CMK (cell line): ENCODE measurements around the gene SNX27.
"Not testable (repeated sequence)": the region's sequence is repeated elsewhere in the genome, so short reads cannot be mapped to it uniquely, and the experiment has no call there.

Source experiments
- DNase-seq: peaks from one replicate; pipeline ENCODE4 v3.0.0-alpha.2; 2010; ENCODE audit warnings: low read depth

SNX27 gene

DNA sequence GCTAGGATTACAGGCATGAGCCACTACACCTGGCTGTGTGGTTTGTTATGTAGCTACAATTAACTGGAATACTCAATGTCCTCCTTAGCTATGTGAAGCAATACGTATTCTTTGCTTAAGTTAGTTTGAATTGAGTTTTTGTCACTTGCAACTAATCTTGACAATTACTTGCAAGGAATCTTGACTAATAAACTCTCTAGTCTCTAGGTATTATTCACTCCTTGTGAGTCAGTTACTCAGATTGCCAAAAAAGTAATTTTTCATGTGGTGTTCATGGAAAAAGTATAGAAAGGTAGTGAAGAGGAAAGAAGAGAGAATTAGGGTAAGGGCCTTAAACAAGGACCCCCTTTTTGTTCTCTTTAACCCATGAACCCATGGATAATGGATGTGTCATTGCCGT lies 7.6 kb upstream of the SNX27 start:
- DNase-seq = no peak

DNA sequence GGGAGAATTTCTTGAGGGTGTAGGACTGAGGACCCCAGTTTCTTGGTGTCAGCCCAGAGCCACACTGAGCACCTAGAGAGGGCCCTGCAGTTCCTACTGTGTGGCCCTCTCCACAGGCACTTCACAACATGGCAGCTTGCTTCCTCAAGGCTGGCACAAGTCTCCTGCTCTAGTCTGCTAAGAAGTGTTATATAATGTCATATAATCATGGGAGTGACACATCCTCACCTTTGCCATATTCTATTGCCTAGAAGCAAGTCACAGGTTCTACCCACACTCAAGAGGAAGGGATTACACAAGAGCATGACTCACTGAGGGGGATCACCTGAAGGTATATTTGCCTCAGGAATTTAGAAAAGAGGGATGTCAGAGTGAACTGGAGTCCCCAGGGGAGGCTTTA lies 5.5 kb upstream of the SNX27 start:
- no peak for DNase-seq

DNA sequence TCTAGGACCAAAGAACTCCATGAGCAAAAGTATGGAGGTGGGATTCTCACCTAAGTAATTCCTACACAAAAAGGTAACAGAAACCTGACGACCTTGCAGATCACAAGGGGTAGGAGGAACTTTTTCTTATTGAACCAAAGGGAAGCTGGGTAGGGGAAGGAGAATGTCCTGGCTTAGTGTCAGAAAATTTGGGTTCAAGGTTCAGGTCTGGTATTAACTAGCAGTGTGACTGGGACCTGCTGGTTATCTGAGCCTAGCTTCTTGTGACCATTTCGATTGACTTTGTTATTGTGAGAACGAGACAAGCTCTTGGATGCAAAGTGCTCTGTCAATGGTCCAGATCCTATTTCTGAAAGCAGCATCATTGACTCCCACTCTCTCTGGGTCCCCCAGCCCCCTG lies 5.0 kb upstream of the SNX27 start:
- no peak for DNase-seq

DNA sequence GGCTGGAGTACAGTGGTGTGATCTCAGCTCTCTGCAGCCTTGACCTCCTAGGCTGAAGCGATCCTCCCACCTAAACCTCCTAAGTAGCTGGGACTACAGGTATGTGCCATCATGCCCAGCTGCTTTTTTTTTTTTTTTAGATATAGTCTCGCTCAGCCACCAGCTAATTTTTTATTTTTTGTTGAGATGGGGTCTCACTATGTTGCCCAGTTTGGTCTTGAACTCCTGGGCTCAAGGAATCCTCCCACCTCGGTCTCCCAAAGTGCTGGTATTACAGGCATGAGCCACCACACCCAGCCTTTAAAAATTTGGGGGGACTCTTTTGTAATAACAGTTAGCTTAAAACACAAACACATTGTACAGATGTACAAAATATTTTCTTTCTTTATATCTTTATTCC lies 1.7 kb upstream of the SNX27 start:
- no peak for DNase-seq

DNA sequence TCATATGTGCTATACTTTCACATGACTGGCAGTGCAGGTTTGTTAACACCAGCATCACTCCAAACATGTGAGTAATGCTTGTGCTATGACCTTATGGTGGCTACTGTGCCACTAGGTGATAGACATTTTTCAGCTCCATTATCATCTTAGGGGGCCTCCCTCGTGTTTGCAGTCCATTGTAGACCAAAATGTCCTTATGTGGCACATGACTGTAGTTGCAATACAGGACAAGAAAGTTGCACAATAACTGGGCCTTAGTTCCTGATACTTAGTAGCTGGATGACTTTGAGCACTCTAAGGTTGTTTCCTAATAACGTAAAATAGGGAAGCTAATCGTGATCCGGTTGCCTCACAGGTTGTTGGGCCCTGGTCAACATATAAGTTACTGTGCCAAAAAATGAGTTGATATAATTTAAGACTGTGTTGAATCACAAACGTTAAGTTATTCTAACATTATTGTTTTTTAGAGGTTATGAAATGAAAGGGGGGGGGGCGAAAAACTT lies 511 bp upstream of the SNX27 start:
- no peak for DNase-seq

DNA sequence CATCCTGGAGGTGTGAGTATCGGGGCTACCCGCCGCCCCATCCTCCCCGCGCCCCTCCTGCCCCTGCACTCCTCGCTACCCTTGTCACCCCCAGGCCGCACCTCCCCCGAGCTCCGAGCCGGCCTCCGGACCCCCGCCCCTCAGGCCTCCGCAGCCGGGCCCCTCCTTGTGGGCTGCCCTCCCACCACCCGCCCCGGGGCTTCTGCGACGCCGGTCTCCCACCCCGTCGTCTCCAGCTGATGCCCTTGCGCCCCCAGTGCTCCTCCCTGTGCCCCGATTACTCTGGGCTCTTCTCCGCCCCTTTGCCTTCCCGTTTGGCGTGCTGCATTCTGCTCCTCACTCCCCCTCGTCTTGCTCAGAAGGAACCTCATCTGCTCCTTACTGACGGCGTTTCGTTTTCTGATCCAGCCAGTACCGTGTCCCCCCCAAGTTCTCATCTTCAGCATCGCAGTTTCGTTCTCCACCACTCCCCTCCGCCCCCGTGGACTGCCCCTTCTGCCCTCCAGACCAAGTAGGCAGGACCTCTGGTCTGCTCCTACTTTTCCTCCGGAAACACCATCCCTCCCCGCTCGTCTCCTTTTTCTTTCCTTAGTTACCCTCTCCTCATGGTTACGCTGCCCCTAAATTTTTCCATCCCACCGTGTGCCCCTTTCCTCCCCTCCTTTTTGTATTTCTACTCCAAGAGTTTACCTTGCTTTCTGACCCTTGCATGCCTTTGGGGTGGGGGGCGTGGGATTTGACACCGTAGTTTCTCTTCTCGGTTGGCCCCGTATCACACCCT lies 841 bp downstream of the SNX27 start:
- DNase-seq = no peak

DNA sequence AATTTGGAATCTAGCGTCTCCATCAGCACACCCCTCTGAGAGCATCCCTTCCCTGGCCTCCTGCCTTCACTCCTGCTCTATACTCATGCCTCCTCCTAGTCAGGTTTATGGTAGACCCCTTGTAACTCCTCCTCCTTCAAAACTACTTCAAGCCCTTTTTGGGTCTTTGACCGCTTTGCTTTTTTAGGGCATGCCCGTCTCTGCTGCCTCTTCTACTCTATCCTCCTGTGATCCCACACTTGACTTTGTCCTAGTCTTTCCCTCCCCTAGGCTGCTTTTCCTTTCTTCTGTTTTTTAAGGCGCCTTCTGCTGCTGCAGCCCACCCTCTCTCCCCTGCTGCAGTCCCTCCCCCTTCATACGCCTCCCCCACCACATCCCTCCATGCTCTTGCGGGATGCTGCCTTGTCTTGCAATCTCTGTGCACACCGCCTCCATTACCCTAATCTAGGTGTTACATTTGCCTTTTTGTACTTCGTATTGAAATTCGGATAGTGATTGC lies 1.5 kb downstream of the SNX27 start:
- DNase-seq = no peak

DNA sequence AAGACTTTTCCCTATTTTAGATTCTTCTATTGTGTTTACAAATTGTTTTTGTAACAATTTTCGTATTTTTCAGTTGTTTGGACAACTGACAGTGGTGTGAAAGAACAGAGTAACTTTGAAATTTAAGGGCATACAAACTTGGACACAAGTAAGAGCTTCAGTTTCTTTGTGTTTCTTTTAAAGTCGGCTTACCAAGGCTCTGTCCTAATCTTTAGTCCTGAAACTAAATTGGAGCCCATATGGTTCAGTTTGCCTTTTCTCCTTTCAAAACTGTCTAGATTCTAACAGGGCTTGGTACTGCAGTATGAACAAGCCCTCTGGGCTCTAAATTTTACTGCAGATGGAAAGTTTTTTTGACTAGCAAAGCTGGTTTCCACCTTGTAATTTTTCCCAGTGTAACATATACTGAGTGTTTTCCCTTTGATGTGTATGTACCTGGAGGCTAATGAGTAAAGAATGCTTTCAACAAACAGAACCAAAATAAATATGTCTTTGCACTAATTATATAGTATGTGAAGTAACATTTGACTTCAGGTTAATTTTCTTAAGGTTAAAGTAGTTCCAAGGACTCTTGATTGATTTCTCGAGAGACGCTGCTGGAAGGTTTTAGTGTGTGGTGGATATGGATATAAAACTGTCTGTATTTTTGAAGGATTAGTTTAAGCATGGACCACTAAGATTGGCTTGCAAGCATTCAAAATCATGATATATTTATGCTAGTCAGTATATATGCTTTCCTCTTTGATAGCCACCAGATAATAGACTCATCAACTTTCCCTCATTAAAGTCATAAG lies 4.1 kb downstream of the SNX27 start:
- DNase-seq = no peak

DNA sequence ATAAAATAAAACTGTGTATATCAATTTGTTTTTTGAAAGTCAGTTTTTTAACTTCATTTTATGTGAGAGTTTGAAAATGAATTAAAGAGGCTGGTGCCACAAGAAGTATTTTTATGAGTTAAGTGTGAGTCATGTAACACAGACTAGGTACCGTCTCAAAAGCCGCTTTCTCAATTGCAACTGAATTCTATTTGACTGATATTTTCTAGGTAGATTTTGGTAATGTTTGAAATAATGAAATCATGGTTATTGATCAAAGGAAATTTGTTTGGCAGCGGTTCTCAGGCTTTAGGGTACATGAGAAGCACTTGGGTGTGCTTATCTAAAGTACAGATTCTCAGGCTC lies 4.6 kb downstream of the SNX27 start:
- no peak for DNase-seq

DNA sequence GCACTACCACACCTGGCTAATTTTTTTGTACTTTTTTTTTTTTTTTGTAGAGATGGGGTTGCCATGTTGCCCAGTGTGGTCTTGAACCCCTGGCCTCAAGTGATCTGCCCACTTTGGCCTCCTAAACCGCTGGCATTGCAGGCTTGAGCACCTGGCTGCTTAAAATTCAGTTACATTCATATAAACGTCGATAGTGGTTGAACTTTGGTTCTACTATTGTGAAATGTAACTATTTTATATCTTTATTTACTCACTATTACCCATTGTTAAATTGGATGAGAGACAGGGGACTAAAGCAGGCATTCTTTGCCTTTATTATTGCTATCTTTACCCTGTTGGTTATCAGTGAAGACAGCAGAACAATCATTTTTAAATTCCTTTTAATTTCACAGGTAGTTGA lies 6.2 kb downstream of the SNX27 start:
- DNase-seq = no peak

DNA sequence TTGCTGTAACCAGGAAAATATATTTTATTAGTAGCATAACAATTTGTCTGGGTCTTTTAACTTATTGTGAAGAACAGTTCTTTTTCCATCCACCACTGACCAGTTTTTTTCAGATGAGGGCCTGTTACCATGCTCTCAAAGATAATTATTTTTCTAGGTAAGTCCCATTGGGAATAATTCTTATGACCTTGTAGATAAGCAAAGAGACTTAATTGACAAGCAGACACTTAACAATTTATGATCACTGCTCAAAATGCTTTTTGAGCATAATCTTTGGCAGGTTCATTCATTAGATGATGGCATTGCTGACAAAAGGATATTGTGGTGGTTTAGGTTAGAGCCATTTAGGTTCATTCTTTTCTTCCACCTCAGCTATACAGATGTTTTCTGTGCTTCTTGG lies 6.6 kb downstream of the SNX27 start:
- DNase-seq = no peak

DNA sequence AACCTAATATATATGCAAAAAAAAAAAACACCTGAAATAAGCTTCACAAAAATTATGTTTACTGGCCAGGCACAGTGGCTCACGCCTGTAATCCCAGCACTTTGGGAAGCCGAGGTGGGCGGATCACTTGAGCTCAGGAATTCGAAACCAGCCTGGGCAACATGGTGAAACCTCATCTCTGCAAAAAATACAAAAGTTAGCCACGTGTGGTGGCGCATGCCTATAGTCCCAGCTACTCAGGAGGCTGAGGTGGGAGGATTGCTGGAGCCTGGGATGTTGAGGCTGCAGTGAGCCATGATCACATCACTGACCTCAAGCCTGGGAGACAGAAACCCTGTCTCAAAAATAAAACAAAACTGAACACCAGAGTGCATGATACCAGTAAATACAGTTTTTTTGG lies 7.1 kb downstream of the SNX27 start:
- not testable (repeated sequence) for DNase-seq

DNA sequence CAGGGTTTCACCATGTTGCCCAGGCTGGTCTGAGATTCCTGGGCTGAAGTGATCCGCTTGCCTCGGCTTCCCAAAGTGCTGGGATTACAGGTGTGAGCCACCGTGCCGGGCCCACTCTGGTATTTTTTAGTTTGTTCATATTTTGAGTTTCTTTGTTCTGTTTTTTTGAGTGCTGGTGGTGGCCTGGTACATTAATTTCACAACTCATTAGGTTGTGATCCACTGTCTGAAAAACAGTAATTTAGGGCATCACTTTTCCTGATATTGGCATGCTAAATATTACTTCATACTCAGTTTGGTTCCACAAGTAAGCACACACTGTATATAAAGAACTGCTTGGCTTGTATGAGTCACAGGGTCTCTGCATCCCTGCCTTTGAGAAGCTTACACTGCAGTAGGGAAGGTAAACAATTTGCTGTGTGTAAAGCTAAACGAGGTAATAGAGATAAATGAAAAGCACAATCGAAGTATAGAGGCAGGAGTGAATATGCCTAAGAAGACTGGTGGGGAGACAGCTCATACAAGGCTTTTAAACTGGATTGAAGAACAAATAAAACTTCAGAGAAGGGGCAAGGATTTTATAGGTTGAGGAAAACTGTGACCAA lies 7.7 kb downstream of the SNX27 start:
- no peak for DNase-seq

DNA sequence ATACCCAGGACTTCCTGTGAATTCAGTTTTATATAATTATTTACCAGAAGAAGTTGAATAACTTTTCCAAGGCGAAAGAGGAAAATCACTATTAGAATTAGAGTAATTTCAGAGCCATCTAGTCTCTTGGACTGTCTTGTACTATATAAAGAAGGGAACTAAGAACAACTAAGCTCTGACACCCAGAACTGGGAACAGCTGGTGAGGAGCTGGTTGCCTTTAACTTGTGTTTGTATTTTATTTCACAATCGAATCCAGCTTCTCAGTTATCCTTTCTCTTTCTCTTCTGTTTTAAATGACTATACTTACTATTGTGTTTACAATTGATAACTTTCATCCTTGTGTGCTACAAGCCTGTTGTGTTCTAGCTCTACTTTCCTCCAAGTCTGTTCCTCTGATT lies 8.4 kb downstream of the SNX27 start:
- no peak for DNase-seq

DNA sequence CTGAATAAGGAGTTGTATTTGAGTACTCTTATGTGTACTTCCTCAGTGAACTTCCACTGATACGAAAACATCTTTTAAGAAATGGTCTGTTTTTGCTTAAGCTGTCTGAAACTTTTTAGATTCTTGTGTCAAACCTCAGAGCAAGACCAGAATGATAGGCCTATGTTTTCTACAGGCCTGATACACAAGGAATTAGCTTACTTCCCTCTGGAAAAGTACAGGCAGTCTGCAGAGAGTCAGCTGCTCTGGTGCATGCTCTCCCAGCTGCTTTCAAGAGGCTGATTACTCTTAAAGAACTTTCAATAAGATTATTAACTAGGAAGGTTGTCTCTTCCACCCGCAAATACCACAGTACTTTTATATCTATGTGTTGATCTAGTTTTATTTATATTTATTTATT lies 9.5 kb downstream of the SNX27 start:
- no peak for DNase-seq

DNA sequence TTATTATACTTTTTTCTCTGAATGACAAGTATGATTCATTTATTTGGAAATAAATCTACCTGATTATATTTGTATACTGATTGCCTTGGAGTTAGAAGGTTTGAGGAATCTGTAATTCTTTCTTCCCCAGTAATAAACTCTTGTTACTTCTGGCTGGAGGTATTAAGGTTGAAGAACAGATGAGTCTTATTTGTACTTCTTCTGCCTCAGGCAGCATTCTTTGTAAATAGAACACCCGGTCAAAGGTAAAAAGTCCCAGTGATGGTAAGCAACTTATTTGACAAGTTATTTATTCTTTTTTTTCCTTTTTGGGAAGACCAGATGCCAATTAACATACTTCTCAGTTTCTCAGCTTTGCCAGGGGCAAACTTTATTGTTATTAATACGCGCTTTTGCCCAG lies 12.9 kb downstream of the SNX27 start:
- DNase-seq = no peak

DNA sequence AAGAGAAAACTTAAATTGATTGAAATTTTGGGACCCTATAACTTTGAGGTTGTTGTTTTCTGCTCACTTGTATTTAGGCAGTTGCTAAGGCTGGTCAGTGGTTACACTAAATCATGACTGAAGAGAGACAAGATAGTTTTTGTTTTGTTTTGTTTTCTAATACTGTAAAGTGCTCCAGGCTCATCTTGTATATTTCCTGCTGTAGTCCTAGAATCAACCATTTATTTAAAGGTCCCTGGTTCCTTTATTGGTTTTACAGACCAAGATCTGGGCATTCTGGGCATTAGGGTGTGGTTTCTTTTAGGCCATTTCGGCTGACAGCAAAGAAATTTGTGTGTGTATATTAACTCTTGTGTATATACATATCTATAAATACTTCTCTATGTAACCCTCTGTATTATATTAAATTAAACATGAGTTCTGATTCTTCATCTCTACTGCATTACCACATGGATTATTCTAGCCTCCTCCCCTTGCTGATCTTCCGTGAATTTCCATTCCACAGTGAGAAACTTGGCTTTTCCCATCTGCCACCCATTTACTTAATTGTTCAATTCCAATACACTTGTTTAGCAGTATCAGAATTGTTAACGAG lies 15.0 kb downstream of the SNX27 start:
- DNase-seq = no peak

DNA sequence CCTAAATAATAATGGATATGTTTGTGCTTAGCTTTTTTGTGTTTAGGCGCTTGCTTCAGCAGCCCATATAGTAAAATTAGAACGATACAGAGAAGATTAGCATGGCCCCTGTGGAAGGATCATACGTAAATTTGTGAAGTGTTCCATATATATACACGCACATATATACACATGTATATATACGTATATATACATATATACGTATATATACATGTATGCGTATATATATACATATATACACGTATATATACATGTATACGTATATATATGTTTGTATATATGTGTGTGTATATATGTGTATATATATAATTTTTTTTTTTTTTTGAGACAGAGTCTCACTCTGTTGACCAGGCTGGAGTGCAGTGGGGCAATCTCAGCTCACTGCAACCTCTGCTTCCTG lies 17.4 kb downstream of the SNX27 start:
- DNase-seq = no peak

DNA sequence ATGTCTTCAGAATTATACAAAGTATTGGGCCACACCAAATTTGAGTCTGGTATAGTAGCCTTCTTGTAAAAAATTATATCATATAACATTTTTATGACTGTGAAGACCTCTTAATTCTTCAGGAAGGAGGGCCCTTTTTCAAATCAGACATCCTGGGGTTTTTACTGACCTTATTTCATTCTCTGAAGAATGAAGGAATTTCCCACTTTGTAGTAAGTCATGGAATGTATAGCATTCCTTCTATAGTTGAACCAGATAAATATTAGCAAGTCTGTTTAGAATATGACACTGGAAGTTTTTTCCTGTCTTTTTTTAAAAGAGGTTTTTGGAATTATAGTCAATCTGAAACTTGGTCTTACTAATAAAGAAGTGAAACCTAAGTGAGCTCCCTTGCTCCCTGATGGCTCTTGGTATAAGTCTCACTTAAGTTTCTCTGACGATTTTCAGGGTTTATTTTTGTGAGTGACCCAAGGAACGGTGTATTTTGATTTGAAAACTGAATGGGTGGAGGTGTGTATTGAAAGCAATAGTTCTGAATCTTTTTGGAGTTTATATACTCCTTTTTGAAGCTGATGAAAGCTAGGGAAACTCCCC lies 23.7 kb downstream of the SNX27 start:
- DNase-seq = no peak

DNA sequence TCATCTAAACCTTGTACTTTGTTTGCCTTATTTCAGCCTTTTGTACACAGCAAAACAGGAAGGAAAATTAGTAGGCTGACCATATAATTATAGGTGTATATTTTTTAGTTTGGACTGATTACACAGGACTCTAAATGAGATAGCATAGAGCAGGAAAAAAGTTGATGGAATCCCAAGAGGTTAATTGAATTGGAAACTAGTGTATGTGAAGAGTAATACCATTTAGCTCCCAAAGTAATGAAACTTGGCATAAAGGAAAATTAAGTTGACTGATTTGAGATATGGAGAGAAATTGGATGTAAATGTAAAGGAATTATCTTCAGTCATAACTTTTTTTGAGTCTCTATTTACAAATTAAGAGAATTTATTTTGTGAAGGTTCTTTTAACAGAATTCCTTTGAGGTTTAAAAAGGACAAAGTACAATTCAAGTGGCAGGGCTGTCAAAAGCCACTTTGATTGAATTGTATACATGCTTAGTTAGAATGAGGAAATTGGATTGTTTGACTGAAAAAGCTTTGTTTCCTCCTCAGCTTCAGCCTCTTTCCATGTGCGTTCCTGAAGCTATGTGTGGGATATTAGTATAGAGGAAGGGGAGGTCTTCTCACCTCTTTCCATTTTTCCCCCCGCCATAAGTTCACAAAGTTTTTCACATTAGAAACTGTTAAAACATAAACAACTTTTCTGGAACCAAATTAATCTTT lies 26.4 kb downstream of the SNX27 start:
- DNase-seq = no peak

DNA sequence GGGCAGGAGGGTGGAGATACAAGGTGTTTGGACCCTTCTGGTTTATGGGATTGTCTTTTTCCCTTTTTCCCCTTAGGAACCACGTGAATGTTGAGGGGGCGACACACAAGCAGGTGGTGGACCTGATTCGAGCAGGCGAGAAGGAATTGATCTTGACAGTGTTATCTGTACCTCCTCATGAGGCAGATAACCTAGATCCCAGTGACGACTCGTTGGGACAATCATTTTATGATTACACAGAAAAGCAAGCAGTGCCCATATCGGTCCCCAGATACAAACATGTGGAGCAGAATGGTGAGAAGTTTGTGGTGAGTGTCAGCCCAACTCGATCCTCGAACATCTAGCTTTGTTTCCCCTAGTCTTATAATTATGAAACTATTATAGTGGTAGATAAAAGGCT lies 27.0 kb downstream of the SNX27 start:
- DNase-seq = no peak

DNA sequence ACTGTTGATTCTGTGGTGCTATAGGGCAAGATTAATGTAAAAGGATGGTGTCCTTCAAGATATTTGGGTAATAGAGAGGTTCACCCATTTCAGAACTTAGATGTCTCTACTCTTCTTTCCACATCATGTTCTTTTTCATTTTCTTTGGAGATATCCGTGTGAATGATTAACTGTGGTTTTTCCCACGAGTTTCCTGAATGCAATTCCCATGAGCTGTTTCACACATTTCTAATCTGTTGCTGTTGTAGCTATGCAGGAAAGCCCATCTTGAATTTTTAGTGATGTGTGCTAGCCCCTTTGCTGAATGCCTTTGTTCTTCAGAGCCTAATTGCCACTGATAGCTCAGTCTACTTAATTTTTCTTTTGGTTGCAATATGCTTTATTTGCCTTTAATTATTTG lies 27.6 kb downstream of the SNX27 start:
- no peak for DNase-seq
